Peyer's patch (tissue), 4 donors: ENCODE measurements around the gene MRTO4. TPM values are rescaled to one million over a fixed set of nuclear protein-coding genes. Genes with fewer than 3 reads are reported as not detected.
A peak's percentile ranks its signal among the peaks of the same experiment; 100 is the strongest.
"Not testable (repeated sequence)": the region's sequence is repeated elsewhere in the genome, so short reads cannot be mapped to it uniquely, and the experiment has no call there.

Experiments
- DNase-seq, 3 donors: peaks; one replicate each; pipeline ENCODE4 v3.0.0-alpha.2; 2017 to 2019
- H3K27ac ChIP-seq, 4 donors: fragments of 200-600 bp; sonication (generic); one replicate each; pipeline ENCODE4 v1.5.1; 2016 to 2019
- H3K27me3 ChIP-seq, 2 donors: fragments of 200-600 bp; sonication (generic); one replicate each; pipeline ENCODE4 v1.5.1; 2019
- H3K36me3 ChIP-seq, 3 donors: fragments of 200-600 bp; sonication (generic); one replicate each; pipeline ENCODE4 v1.5.1; 2016 to 2019
- H3K4me1 ChIP-seq, 4 donors: fragments of 200-600 bp; sonication (generic); one replicate each; pipeline ENCODE4 v1.5.1; 2016 to 2019
- H3K4me3 ChIP-seq, 4 donors: fragments of 200-600 bp; sonication (generic); 1 replicate in 3 of 4; 2 replicates in 1 of 4; pipeline ENCODE4 v1.5.1; 2016 to 2019; ENCODE audit warnings: mild to moderate bottlenecking in 1 of 4
- H3K9me3 ChIP-seq, 4 donors: fragments of 200-600 bp; sonication (generic); one replicate each; pipeline ENCODE4 v1.5.1; 2016 to 2019; ENCODE audit warnings: mild to moderate bottlenecking in 1 of 4
- CTCF ChIP-seq, 6 experiments: fragments of 450-650 bp in 4 of 6; fragments of 200-600 bp in 2 of 6; sonication (generic) in 1 of 6; IDR thresholded peaks; one replicate each; pipeline ENCODE4 v1.5.1; 2017 to 2019; ENCODE audit warnings: antibody characterized with exemption in 6 of 6, mild to moderate bottlenecking in 3 of 6, moderate library complexity in 1 of 6
- POLR2A ChIP-seq, 2 donors: fragments of 450-650 bp; IDR thresholded peaks; one replicate each; pipeline ENCODE4 v1.5.1; 2017; ENCODE audit warnings: antibody characterized with exemption in 2 of 2, mild to moderate bottlenecking in 2 of 2, moderate library complexity in 2 of 2
- total RNA-seq, 4 donors: library from RNA; depleted of rRNA; stranded (reverse); fragments of >200 nt; gene quantifications; one replicate each; pipeline ENCODE4 v1.1.0, GENCODE V29; 2016

MRTO4 gene
- total RNA-seq, 4 donors from 2014 or later, result 9.8 to 26.4 (median 12.1) TPM

DNA sequence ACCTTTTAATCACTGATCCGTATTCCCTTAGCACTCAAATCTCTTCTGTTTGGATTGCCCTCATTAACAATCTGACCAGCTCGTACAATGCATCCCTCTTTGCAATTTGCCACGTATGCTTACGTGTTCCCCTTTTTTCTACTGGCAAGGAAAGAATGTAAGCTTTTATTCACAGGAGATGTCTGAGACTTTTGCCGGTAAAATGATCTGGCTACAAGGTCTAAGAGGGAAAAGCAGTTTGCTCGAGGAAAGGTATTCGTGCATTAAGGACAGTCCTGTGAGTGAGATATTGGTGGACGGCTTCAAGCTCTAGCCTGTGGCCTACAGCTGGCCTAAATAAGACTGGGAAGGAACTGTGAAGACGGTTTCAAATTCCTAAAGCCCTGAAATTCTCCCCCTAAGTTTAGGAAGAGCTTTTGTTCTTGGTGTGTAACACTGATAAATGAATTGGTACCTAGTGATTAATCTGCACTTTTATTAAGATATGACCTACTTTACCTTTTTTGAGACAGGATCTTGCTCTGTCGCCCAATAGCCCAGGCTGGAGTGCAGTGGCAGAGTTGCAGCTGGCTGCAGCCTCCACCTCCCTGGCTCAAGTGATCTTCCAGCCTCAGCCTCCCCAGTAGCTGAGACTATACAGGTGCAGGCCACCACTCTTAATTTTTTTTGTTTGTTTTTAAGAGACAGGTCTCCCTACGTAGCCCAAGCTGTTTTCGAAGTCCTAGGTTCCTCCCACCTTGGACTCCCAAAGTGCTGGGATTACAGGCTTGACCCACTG lies 40.6 kb upstream of the MRTO4 start:
- DNase-seq, result no peak
- Histone ChIP-seq H3K4me3 (peak overlapping the region; percentile 82 to 96 (median 89)), H3K27ac (peak overlapping the region; percentile 90 to 97 (median 95)), H3K27me3 (no peaks in the 10 kb centered on the region), H3K36me3 (peaks cover 0 to 9% (median 0%) of the 10 kb centered on the region in 3 donors), H3K9me3 (no peaks in the 10 kb centered on the region), H3K4me1 (peaks cover 0 to 50% (median 5%) of the 10 kb centered on the region in 4 donors)
- TF ChIP-seq POLR2A (IDR thresholded peaks at IDR 0.05), result no peak
- TF ChIP-seq CTCF (IDR thresholded peaks at IDR 0.05), result no peak

- H3K4me1 ChIP-seq, result peaks cover 0 to 41% (median 5%) of the 10 kb centered on the region in 4 donors
- H3K27me3 ChIP-seq, result no peaks in the 10 kb centered on the region
- H3K27ac ChIP-seq, result no peak overlapping the region
- H3K4me3 ChIP-seq, result no peak overlapping the region
- H3K9me3 ChIP-seq, result no peaks in the 10 kb centered on the region
- peaks cover 0 to 14% (median 0%) of the 10 kb centered on the region in 3 donors for H3K36me3 ChIP-seq
- TF ChIP-seq POLR2A (IDR thresholded peaks at IDR 0.05) (no peak), CTCF (IDR thresholded peaks at IDR 0.05) (no peak)
- no peak for DNase-seq
These were observed 39.4 kb upstream of the MRTO4 start for GRCh38 chr1:19212167-19212566.

GRCh38 chr1:19213580-19213979 lies 38.0 kb upstream of the MRTO4 start:
- no peaks in the 10 kb centered on the region for H3K27me3 ChIP-seq
- TF ChIP-seq CTCF (IDR thresholded peaks at IDR 0.05) (no peak), POLR2A (IDR thresholded peaks at IDR 0.05) (no peak)
- H3K4me1 ChIP-seq, result peaks cover 0 to 28% (median 4%) of the 10 kb centered on the region in 4 donors

GRCh38 chr1:19216585-19216984 lies 35.0 kb upstream of the MRTO4 start:
- Histone ChIP-seq H3K36me3 (peaks cover 0 to 56% (median 0%) of the 10 kb centered on the region in 3 donors), H3K4me1 (peaks cover 0 to 15% (median 0%) of the 10 kb centered on the region in 4 donors)
- not testable (repeated sequence) for H3K27ac ChIP-seq, DNase-seq, H3K27me3 ChIP-seq, H3K9me3 ChIP-seq, H3K4me3 ChIP-seq

More at GRCh38 chr1:19213580-19213979, 38.0 kb upstream of the MRTO4 start:
- no peak overlapping the region for H3K27ac ChIP-seq
- no peak overlapping the region for H3K4me3 ChIP-seq
- no peak for DNase-seq
- H3K9me3 ChIP-seq, result no peaks in the 10 kb centered on the region
- H3K36me3 ChIP-seq, result peaks cover 0 to 27% (median 0%) of the 10 kb centered on the region in 3 donors

GRCh38 chr1:19219451-19219850 lies 32.2 kb upstream of the MRTO4 start:
- H3K36me3 ChIP-seq, result peaks cover 0 to 79% (median 0%) of the 10 kb centered on the region in 3 donors

More at GRCh38 chr1:19219451-19219850, 32.2 kb upstream of the MRTO4 start:
- H3K4me1 ChIP-seq, result no peaks in the 10 kb centered on the region
- no peak for DNase-seq
- no peaks in the 10 kb centered on the region for H3K9me3 ChIP-seq
- no peak overlapping the region for H3K4me3 ChIP-seq
- H3K27me3 ChIP-seq, result no peaks in the 10 kb centered on the region
- TF ChIP-seq POLR2A (IDR thresholded peaks at IDR 0.05) (no peak), CTCF (IDR thresholded peaks at IDR 0.05) (no peak)
- no peak overlapping the region for H3K27ac ChIP-seq
